Upper lobe of right lung (tissue), 1 donor: ENCODE data around the gene ACER2. TPM values are rescaled to one million over a fixed set of nuclear protein-coding genes. Genes with fewer than 3 reads are reported as not detected.

Experiments
- ATAC-seq: fragments of 200-7000 bp; cut with Tn5 transposase; one replicate; pipeline ENCODE4 v1.9.1; 2020; ENCODE audit warnings: mild to moderate bottlenecking, moderate library complexity
- DNase-seq: peaks from one replicate; pipeline ENCODE4 v3.0.0-alpha.2; 2020
- H3K27ac ChIP-seq: fragments of 200-600 bp; one replicate; pipeline ENCODE4 v1.8.0; 2022
- H3K27me3 ChIP-seq: fragments of 200-600 bp; one replicate; pipeline ENCODE4 v1.8.0; 2022; ENCODE audit warnings: mild to moderate bottlenecking
- H3K36me3 ChIP-seq: fragments of 200-600 bp; one replicate; pipeline ENCODE4 v1.8.0; 2022
- H3K4me1 ChIP-seq: fragments of 200-600 bp; one replicate; pipeline ENCODE4 v1.8.0; 2022
- H3K4me3 ChIP-seq: fragments of 200-600 bp; one replicate; pipeline ENCODE4 v1.8.0; 2022; ENCODE audit warnings: mild to moderate bottlenecking
- H3K9me3 ChIP-seq: fragments of 200-600 bp; one replicate; pipeline ENCODE4 v1.8.0; 2022
- CTCF ChIP-seq: fragments of 200-600 bp; IDR thresholded peaks from one replicate; pipeline ENCODE4 v1.8.0; 2022; ENCODE audit warnings: antibody characterized with exemption
- intact Hi-C: fragments of 100-400 bp; cut with DNase I; formaldehyde crosslinking; loops from one replicate; pipeline ENCODE4 v1.11.0; 2022
- total RNA-seq: library from RNA; stranded (reverse); fragmentation: NEBNext Ultra II Directional; extraction: Animal tissue kit (Norgen Biotek cat#: 25700); gene quantifications from one replicate; pipeline ENCODE4 v1.2.1, GENCODE V29; 2021
- donor health status: DM: no; HTN: yes; CAD: no; lungs with severe emphysema.

ACER2 gene
- total RNA-seq, 1 donor from 2014 or later = 5.5 TPM

DNA sequence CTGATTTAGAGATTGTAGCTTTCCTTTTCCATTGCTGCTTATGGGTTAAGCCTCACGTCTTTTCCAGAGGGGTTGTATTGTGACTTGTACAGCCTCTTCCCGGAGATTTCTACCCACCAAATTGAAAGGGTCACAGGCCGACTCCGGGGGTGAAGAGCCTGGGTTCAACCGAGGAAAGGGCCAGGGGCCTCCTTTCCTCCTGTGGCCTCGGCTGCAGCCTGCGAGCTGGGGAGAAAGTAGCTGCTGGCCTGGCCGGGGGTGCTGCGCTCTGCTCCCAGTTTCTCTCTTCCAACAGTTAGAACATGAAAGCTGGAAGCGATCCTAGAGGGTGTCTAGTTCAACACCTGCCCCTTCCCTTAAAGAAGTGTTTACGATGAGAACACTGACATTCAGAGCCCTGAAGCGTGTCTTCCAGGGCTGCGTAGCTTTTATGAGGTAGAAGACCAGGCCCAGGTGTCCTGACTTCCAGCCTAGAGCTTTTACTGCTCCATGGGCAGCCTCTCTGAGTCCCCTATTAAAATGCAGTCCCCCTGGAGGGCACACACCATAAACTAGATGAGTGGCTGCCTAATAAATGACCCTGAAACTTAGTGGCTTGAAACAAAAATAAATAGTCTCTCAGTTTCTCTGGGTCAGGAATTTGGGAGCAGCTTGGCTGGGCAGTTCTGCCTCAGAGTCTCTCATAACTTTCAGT is 56.9 kb downstream of the ACER2 start:
- H3K27me3 ChIP-seq = no peaks in the 10 kb centered on the region
- DNase-seq (no peak), ATAC-seq (no peak)
- H3K4me3 ChIP-seq = no peak overlapping the region
- no peaks in the 10 kb centered on the region for H3K36me3 ChIP-seq
- no peak overlapping the region for H3K27ac ChIP-seq
- TF ChIP-seq CTCF = no peak
- intact Hi-C loops = no loop called here
- H3K9me3 ChIP-seq = no peaks in the 10 kb centered on the region
- H3K4me1 ChIP-seq = peaks cover 5% of the 10 kb centered on the region

DNA sequence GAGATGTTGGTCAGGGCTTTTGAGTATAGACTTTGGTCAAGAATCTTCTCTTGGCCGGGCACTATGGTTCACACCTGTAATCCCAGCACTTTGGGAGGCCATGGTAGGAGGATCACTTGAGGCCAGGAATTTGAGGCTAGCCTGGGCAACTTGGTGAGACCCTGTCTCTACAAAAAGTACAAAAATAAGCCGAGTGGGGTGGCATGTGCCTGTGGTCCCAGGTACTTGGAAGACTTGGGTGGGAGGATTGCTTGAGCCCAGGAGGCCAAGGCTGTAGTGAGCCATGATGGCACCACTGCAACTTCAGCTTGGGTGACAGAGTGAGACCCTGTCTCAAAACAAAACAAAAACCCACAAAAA is 57.5 kb downstream of the ACER2 start:
- intact Hi-C loops = no loop called here
- TF ChIP-seq CTCF = no peak
- peaks cover 5% of the 10 kb centered on the region for H3K4me1 ChIP-seq
- H3K27ac ChIP-seq = no peak overlapping the region
- H3K4me3 ChIP-seq = no peak overlapping the region
- ATAC-seq = no peak
- no peaks in the 10 kb centered on the region for H3K36me3 ChIP-seq
- H3K27me3 ChIP-seq = no peaks in the 10 kb centered on the region
- H3K9me3 ChIP-seq = no peaks in the 10 kb centered on the region
- no peak for DNase-seq

DNA sequence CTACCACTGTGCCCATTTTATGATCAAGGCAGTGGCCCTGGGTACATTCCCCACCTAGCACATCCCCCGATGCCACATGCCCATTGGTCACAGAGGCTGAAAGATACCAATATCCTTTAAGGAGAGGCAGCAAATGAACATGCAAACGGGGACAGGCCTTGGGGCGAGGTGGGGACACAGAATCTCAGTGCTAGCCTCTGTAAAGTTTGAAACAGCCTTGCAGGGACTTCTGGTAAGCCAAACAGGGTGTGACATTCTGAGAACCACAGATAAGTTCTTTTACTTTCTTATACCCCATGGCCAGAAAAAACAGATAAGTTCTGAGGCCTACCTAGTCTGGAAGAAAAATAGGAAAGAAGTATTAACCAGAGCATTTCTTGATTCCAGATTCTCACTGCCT is 60.5 kb downstream of the ACER2 start:
- Histone ChIP-seq H3K27me3 (no peaks in the 10 kb centered on the region), H3K4me3 (no peak overlapping the region), H3K27ac (no peak overlapping the region), H3K4me1 (peaks cover 9% of the 10 kb centered on the region), H3K9me3 (no peaks in the 10 kb centered on the region), H3K36me3 (no peaks in the 10 kb centered on the region)
- intact Hi-C loops = no loop called here
- DNase-seq (no peak), ATAC-seq (no peak)
- TF ChIP-seq CTCF = no peak

DNA sequence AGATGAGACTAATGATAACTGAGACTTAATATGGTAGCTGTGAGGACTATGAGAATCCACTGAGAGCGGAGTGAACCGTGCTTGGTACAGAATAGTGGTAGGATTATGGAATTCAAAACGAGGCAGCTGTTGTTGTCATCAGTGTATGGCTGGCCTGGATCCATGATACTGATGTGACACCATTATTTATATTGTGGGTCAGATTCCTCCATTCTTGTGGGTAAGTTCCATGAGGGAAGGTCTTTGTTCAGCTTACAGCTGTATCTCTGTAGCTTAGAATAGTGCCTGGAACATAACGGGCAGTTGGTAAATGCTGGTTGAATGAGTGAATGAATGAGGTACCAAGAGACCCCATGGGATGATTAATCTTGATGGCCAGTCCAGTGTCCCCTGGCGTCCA is 61.8 kb downstream of the ACER2 start:
- H3K4me3 ChIP-seq = no peak overlapping the region
- TF ChIP-seq CTCF = no peak
- H3K27ac ChIP-seq = no peak overlapping the region
- H3K27me3 ChIP-seq = no peaks in the 10 kb centered on the region
- H3K9me3 ChIP-seq = no peaks in the 10 kb centered on the region
- no peaks in the 10 kb centered on the region for H3K36me3 ChIP-seq
- intact Hi-C loops = no loop called here
- peaks cover 5% of the 10 kb centered on the region for H3K4me1 ChIP-seq
- DNase-seq = no peak
- no peak for ATAC-seq

DNA sequence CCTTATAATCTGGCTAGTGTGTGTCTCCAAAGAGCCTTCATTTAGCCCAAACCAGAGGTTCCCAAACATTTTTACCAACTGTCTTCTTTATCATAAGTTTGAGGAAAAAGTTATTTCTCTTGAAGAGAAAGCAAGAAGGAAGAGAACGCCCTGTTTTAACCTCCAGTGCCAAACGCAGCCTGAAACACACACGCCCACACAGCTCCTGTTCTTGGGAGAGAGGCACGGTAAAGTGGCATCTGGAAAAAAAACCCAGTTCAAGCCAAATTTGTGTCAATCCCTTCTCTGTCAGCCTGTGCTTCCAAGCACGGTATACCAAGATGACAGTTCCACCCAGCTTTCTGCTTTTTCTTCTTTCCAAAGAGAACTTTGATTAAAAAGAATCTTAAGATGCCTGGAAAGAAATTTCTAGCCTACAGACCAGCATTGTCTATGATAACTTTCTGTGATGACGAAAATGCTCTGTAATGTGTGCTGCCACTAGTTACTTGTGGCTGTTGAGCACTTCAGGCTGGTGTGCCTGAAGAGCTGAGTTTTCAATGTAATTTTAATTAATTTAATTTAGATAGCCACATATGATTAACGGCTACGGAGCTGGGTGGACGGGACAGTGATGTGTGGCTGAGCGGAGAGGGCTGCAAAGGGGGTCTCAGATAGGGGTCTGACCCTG is 62.3 kb downstream of the ACER2 start:
- intact Hi-C loops = no loop called here
- ATAC-seq (no peak), DNase-seq (no peak)
- TF ChIP-seq CTCF = no peak
- H3K27ac ChIP-seq = no peak overlapping the region
- no peaks in the 10 kb centered on the region for H3K27me3 ChIP-seq
- H3K9me3 ChIP-seq = no peaks in the 10 kb centered on the region
- H3K36me3 ChIP-seq = no peaks in the 10 kb centered on the region
- H3K4me3 ChIP-seq = no peak overlapping the region
- peaks cover 5% of the 10 kb centered on the region for H3K4me1 ChIP-seq
